HepG2 (cell line): Measurements from ENCODE around the gene FIBCD1. TPM values are rescaled to one million over a fixed set of nuclear protein-coding genes. Genes with fewer than 3 reads are reported as not detected.
A peak's percentile ranks its signal among the peaks of the same experiment; 100 is the strongest.

Experiments used
- ATAC-seq: fragments of 200-7000 bp; cut with Tn5 transposase; 3 replicates; pipeline ENCODE4 v1.9.1; 2020; ENCODE audit warnings: mild to moderate bottlenecking, moderate library complexity
- BruUV-seq: library from RNA; stranded (reverse); fragments of 400-500 nt; replicated peaks from 2 replicates; lab custom pipeline; 2021; lab: Mats Ljungman, UMichigan
- CTCF ChIA-PET: fragments of 300-600 bp; formaldehyde crosslinking; extraction: SDS; loops from one replicate; lab custom pipeline; 2021; ENCODE audit warnings: low total read pairs, inconsistent platforms, low intra/inter-chr PET ratio; lab: Yijun Ruan, JAX
- POLR2A ChIA-PET: fragments of 350-600 bp; sonication (Branson Sonifier 250); formaldehyde crosslinking; loops from one replicate; lab custom pipeline; 2020; ENCODE audit warnings: antibody characterized with exemption, inconsistent platforms; lab: Yijun Ruan, JAX
- DNase-seq: peaks from one replicate; pipeline ENCODE4 v3.0.0-alpha.2; 2015; ENCODE audit warnings: low spot score
- FAIRE-seq: peaks from 3 replicates; lab custom pipeline; 2011; peaks lifted over from hg19 to GRCh38; lab: Jason Lieb, UNC
- H2AFZ ChIP-seq: one replicate; pipeline ENCODE4 v1.6.1; 2011; ENCODE audit warnings: low read length, inconsistent platforms
- H3K27ac ChIP-seq: fragments of 300-600 bp; 3 replicates; pipeline ENCODE4 v1.8.0; 2011; ENCODE audit warnings: mixed run types, mild to moderate bottlenecking, mixed read lengths, low read length, inconsistent platforms; ENCODE audit not compliant: insufficient read depth; ENCODE audit errors: extremely low read length
- H3K27me3 ChIP-seq, 2 experiments: fragments of 200-600 bp in 1 of 2; 2 replicates in 1 of 2; 3 replicates in 1 of 2; pipeline versions ENCODE4 v1.6.0 to v1.8.0; 2011; ENCODE audit warnings: low read length in 2 of 2, mild to moderate bottlenecking in 2 of 2, moderate library complexity in 2 of 2, inconsistent platforms in 1 of 2; ENCODE audit not compliant: insufficient read depth in 2 of 2, control insufficient read depth in 1 of 2
- H3K36me3 ChIP-seq, 2 experiments: fragments of 200-600 bp in 1 of 2; replicated peaks in 1 of 2; 2 replicates in 1 of 2; 3 replicates in 1 of 2; pipeline versions ENCODE4 v1.5.1 to v1.8.0; 2011; ENCODE audit warnings: low read length in 2 of 2, inconsistent platforms in 1 of 2; ENCODE audit not compliant: insufficient read depth in 2 of 2, control insufficient read depth in 1 of 2
- H3K4me1 ChIP-seq: 2 replicates; pipeline ENCODE4 v1.5.1; 2012; ENCODE audit warnings: low read length, inconsistent platforms; ENCODE audit not compliant: insufficient read depth
- H3K4me2 ChIP-seq: 2 replicates; pipeline ENCODE4 v1.6.0; 2011; ENCODE audit warnings: low read depth, low read length, inconsistent platforms
- H3K4me3 ChIP-seq, 3 experiments: fragments of 200-600 bp in 1 of 3; sonication (generic), shearing (Covaris generic) in 1 of 3; replicated peaks in 1 of 3; 2 replicates each; pipeline ENCODE4 v1.5.1; 2011 to 2016; ENCODE audit warnings: low read length in 3 of 3, inconsistent platforms in 2 of 3, low read depth in 2 of 3, mild to moderate bottlenecking in 2 of 3, control low read depth in 1 of 3, mixed read lengths in 1 of 3; ENCODE audit not compliant: insufficient read depth in 1 of 3
- H3K79me2 ChIP-seq: one replicate; pipeline ENCODE4 v1.6.1; 2011; ENCODE audit warnings: low read length, inconsistent platforms; ENCODE audit not compliant: insufficient read depth
- H3K9ac ChIP-seq: 2 replicates; pipeline ENCODE4 v1.6.0; 2011; ENCODE audit warnings: mild to moderate bottlenecking, low read depth, low read length, inconsistent platforms; ENCODE audit not compliant: insufficient read depth
- H3K9me3 ChIP-seq: 2 replicates; pipeline ENCODE4 v1.5.1; 2012; ENCODE audit warnings: mild to moderate bottlenecking, low read length
- H4K20me1 ChIP-seq: 2 replicates; pipeline ENCODE4 v1.6.0; 2011; ENCODE audit warnings: inconsistent platforms, mild to moderate bottlenecking, low read length, moderate library complexity; ENCODE audit not compliant: insufficient read depth
- CHD2 ChIP-seq: IDR thresholded peaks from 2 replicates; pipeline ENCODE4 v1.6.1; 2011; ENCODE audit warnings: low read depth, low read length, improper control_type of control experiment
- HNF4G ChIP-seq, 2 experiments: sonication (generic) in 1 of 2; formaldehyde crosslinking in 1 of 2; IDR thresholded peaks; 2 replicates each; pipeline versions ENCODE4 v1.4.0 to v1.6.1; 2011 to 2020; ENCODE audit warnings: borderline replicate concordance in 2 of 2, low read depth in 2 of 2, mild to moderate bottlenecking in 2 of 2, low read length in 1 of 2, missing genetic modification reagents in 1 of 2, moderate library complexity in 1 of 2
- KLF12 ChIP-seq: sonication (generic); formaldehyde crosslinking; IDR thresholded peaks from 2 replicates; pipeline ENCODE4 v1.4.0; 2020; ENCODE audit warnings: missing genetic modification reagents, borderline replicate concordance
- MLLT10 ChIP-seq: sonication (generic); formaldehyde crosslinking; IDR thresholded peaks from 2 replicates; pipeline ENCODE4 v1.4.0; 2020; ENCODE audit warnings: missing genetic modification reagents
- REXO4 ChIP-seq: sonication (generic); formaldehyde crosslinking; IDR thresholded peaks from 2 replicates; pipeline ENCODE4 v1.8.0; 2022; ENCODE audit warnings: missing genetic modification reagents, mild to moderate bottlenecking, borderline replicate concordance
- SAP130 ChIP-seq: IDR thresholded peaks from 2 replicates; pipeline ENCODE4 v1.6.1; 2016; ENCODE audit warnings: low read depth
- SOX13 ChIP-seq, 3 experiments: fragments of 450-650 bp in 1 of 3; sonication (generic) in 1 of 3; formaldehyde crosslinking in 1 of 3; IDR thresholded peaks in 2 of 3; conservative IDR thresholded peaks in 1 of 3; 2 replicates each; pipeline versions ENCODE4 v1.5.0 to v1.6.1; 2016 to 2020; ENCODE audit warnings: antibody characterized with exemption in 1 of 3, mild to moderate bottlenecking in 1 of 3, missing compliant biosample characterization in 1 of 3, missing genetic modification reagents in 1 of 3, moderate library complexity in 1 of 3
- THAP11 ChIP-seq: IDR thresholded peaks from 2 replicates; pipeline ENCODE4 v1.6.1; 2016; ENCODE audit warnings: missing biosample characterization, missing genetic modification reagents
- ZBTB10 ChIP-seq: sonication (generic); formaldehyde crosslinking; IDR thresholded peaks from 2 replicates; pipeline ENCODE4 v1.4.0; 2020; ENCODE audit warnings: missing genetic modification reagents, borderline replicate concordance
- ZFP36 ChIP-seq: fragments of 150-350 bp; IDR thresholded peaks from 2 replicates; pipeline ENCODE4 v1.6.1; 2018; ENCODE audit warnings: borderline replicate concordance, low read length, low read depth; ENCODE audit not compliant: partially characterized antibody
- ZKSCAN5 ChIP-seq: sonication (generic); formaldehyde crosslinking; IDR thresholded peaks from 2 replicates; pipeline ENCODE4 v1.5.1; 2020; ENCODE audit warnings: mild to moderate bottlenecking, missing genetic modification reagents
- ZNF101 ChIP-seq: sonication (generic); formaldehyde crosslinking; IDR thresholded peaks from 2 replicates; pipeline ENCODE4 v1.4.0; 2020; ENCODE audit warnings: mild to moderate bottlenecking, low read depth, missing genetic modification reagents, borderline replicate concordance
- ZNF326 ChIP-seq: sonication (generic); formaldehyde crosslinking; IDR thresholded peaks from 2 replicates; pipeline ENCODE4 v1.4.0; 2020; ENCODE audit warnings: missing genetic modification reagents, borderline replicate concordance
- ZNF496 ChIP-seq: sonication (generic); formaldehyde crosslinking; IDR thresholded peaks from 2 replicates; pipeline ENCODE4 v1.8.1; 2023; ENCODE audit warnings: mild to moderate bottlenecking, moderate library complexity, missing genetic modification reagents; ENCODE audit not compliant: insufficient replicate concordance
- ZNF770 ChIP-seq: sonication (generic); formaldehyde crosslinking; IDR thresholded peaks from 2 replicates; pipeline ENCODE4 v1.5.0; 2020; ENCODE audit warnings: mild to moderate bottlenecking, missing genetic modification reagents
- ZSCAN25 ChIP-seq: sonication (generic); formaldehyde crosslinking; IDR thresholded peaks from 2 replicates; pipeline ENCODE4 v1.8.0; 2022; ENCODE audit warnings: mild to moderate bottlenecking, missing genetic modification reagents
- WGBS: methylation state at CpG from one replicate; pipeline ENCODE4 v1.1.6; 2017; ENCODE audit warnings: low lambda C conversion rate; 5-methylcytosine and 5-hydroxymethylcytosine counted together
- in situ Hi-C: cut with HindIII; loops from 2 replicates; pipeline ENCODE4 v1.10.0; 2017; ENCODE audit warnings: low pct_unique_long_range_greater_than_20kb; ENCODE audit not compliant: extremely low pct_ligation_motif_present
- intact Hi-C: fragments of 100-400 bp; cut with micrococcal nuclease; formaldehyde crosslinking; loops from one replicate; pipeline ENCODE4 v1.10.0; 2022; ENCODE audit not compliant: unreplicated experiment
- polyA plus RNA-seq, 8 experiments: library from polyadenylated mRNA; depleted of rRNA in 3 of 8; stranded (reverse) in 7 of 8; unstranded in 1 of 8; fragments of >200 nt; fragmentation: Illumina TruSeq in 4 of 8; extraction: Trizol in 4 of 8; gene quantifications; 2 replicates each; pipeline versions ENCODE4 v1.2.1 to v1.2.3, GENCODE V29; 2011 to 2016; ENCODE audit warnings: low read depth in 4 of 8, missing spikeins in 1 of 8, mixed read lengths in 1 of 8; ENCODE audit not compliant: insufficient read depth in 1 of 8
- total RNA-seq, 5 experiments: library from RNA; depleted of rRNA; stranded (reverse); fragments of >200 nt; fragmentation: Illumina TruSeq; extraction: Trizol; gene quantifications; 2 replicates each; pipeline ENCODE4 v1.2.3, GENCODE V29; 2016; ENCODE audit warnings: low read depth in 1 of 5

Gene FIBCD1
- total and polyA plus RNA-seq, 2 of the 13 experiments (the other 11 are each of a cell fraction or from before 2014, with no cell fraction given): 0.55 to 0.89 TPM

- peak; percentile 67 for TF ChIP-seq HNF4G (IDR thresholded peaks at IDR 0.05; ENCODE audit: borderline replicate concordance, low read depth, low read length)
- no peak for TF ChIP-seq HNF4G (CRISPR knock-in tag; IDR thresholded peaks at IDR 0.05; ENCODE audit: borderline replicate concordance, low read depth)
- no peak for TF ChIP-seq SOX13 (IDR thresholded peaks at IDR 0.05)
- TF ChIP-seq SOX13 (CRISPR knock-in tag; conservative IDR thresholded peaks at IDR 0.05 in 1 of 2, IDR thresholded peaks at IDR 0.05 in 1 of 2): 0 out of 4 replicates have a peak, but pooled peaks of 1 of the 2 experiments have one; percentile 20
Observed at GRCh38 chr9:130934702-130935647, 4.1 kb downstream of the FIBCD1 start (continued).

- Histone ChIP-seq H3K9ac (no peak overlapping the region), H3K4me3 (no peak overlapping the region), H3K4me2 (no peak overlapping the region), H3K4me1 (peaks cover 44% of the 10 kb centered on the region), H3K27me3 (peaks cover 17 to 91% of the 10 kb centered on the region in 2 experiments), H4K20me1 (no peaks in the 10 kb centered on the region), H2AFZ (no peak overlapping the region), H3K27ac (no peak overlapping the region), H3K79me2 (no peaks in the 10 kb centered on the region), H3K36me3 (no peaks in the 10 kb centered on the region), H3K9me3 (no peaks in the 10 kb centered on the region)
- POLR2A ChIA-PET: interaction anchor here (0.6 kb wide), 1 partner anchor 22 kb away, joined by 3 read pairs; no protein-coding TSS in a partner anchor
- intact Hi-C loops: no loop called here
- no peak for ATAC-seq
- no peak for FAIRE-seq
- 94% methylated on average over 2 of the region's 11 CpGs for WGBS
- DNase-seq: no peak
- CTCF ChIA-PET: no interaction called here
- in situ Hi-C loops: no loop called here
- BruUV-seq: no TSS peak
- TF ChIP-seq THAP11 (CRISPR knock-in tag) (no peak), ZNF770 (CRISPR knock-in tag) (no peak), REXO4 (CRISPR knock-in tag) (no peak), ZKSCAN5 (CRISPR knock-in tag) (no peak), MLLT10 (CRISPR knock-in tag) (no peak), KLF12 (CRISPR knock-in tag) (no peak), ZNF326 (CRISPR knock-in tag) (no peak), CHD2 (no peak), ZBTB10 (CRISPR knock-in tag) (no peak), ZNF496 (CRISPR knock-in tag) (no peak), ZNF101 (CRISPR knock-in tag) (no peak), ZSCAN25 (CRISPR knock-in tag) (no peak), SAP130 (CRISPR knock-in tag) (no peak), ZFP36 (no peak)
Observed at GRCh38 chr9:130934246-130934645, 4.8 kb downstream of the FIBCD1 start.
